ENCODE results near the gene EXOC6B. TPM values are rescaled to one million over a fixed set of nuclear protein-coding genes. Genes with fewer than 3 reads are reported as not detected.
A peak's percentile ranks its signal among the peaks of the same experiment; 100 is the strongest.

The EXOC6B gene
- polyA plus RNA-seq, 1 donor from 2014 or later: 3.2 TPM

GRCh38 chr2:72413716-72414115 is 412.1 kb downstream of the EXOC6B start:
- Mint-ChIP-seq H3K4me1 (no peaks in the 10 kb centered on the region), H3K27me3 (no peaks in the 10 kb centered on the region), H3K36me3 (no peaks in the 10 kb centered on the region), H3K4me3 (no peak overlapping the region), H3K9me3 (peaks cover 0 to 7% (median 6%) of the 10 kb centered on the region in 3 donors), H3K27ac (no peak overlapping the region)

- Mint-ChIP-seq H3K27ac (no peak overlapping the region), H3K4me1 (no peaks in the 10 kb centered on the region), H3K36me3 (peaks cover 1% of the 10 kb centered on the region), H3K27me3 (no peaks in the 10 kb centered on the region), H3K4me3 (no peak overlapping the region), H3K9me3 (peaks cover 0 to 7% (median 7%) of the 10 kb centered on the region in 3 donors)
These were observed 413.6 kb downstream of the EXOC6B start for GRCh38 chr2:72412214-72412613.

GRCh38 chr2:72399879-72400278 is 426.0 kb downstream of the EXOC6B start:
- no peak overlapping the region for H3K27ac Mint-ChIP-seq
- no peaks in the 10 kb centered on the region for H3K4me1 Mint-ChIP-seq
- no peak overlapping the region for H3K4me3 Mint-ChIP-seq
- no peaks in the 10 kb centered on the region for H3K27me3 Mint-ChIP-seq
- H3K36me3 Mint-ChIP-seq: peaks cover 2% of the 10 kb centered on the region
- peaks cover 2 to 27% (median 17%) of the 10 kb centered on the region in 3 donors for H3K9me3 Mint-ChIP-seq

- peaks cover 2 to 24% (median 7%) of the 10 kb centered on the region in 3 donors for H3K9me3 Mint-ChIP-seq
- no peaks in the 10 kb centered on the region for H3K27me3 Mint-ChIP-seq
- H3K36me3 Mint-ChIP-seq: peaks cover 2% of the 10 kb centered on the region
- no peak overlapping the region for H3K27ac Mint-ChIP-seq
- no peak overlapping the region for H3K4me3 Mint-ChIP-seq
- no peaks in the 10 kb centered on the region for H3K4me1 Mint-ChIP-seq
These were observed 430.7 kb downstream of the EXOC6B start for GRCh38 chr2:72395096-72395495.

- H3K4me3 Mint-ChIP-seq: no peak overlapping the region
- no peaks in the 10 kb centered on the region for H3K4me1 Mint-ChIP-seq
- H3K27me3 Mint-ChIP-seq: no peaks in the 10 kb centered on the region
- peaks cover 2 to 24% (median 7%) of the 10 kb centered on the region in 3 donors for H3K9me3 Mint-ChIP-seq
- peak overlapping the region in 1 of 3 donors; percentile 22 for H3K27ac Mint-ChIP-seq
- H3K36me3 Mint-ChIP-seq: peaks cover 2% of the 10 kb centered on the region
These were observed 431.2 kb downstream of the EXOC6B start for GRCh38 chr2:72394541-72395070.

GRCh38 chr2:72389447-72389846 is 436.4 kb downstream of the EXOC6B start:
- peaks cover 6% of the 10 kb centered on the region for H3K36me3 Mint-ChIP-seq
- H3K4me3 Mint-ChIP-seq: no peak overlapping the region
- H3K4me1 Mint-ChIP-seq: no peaks in the 10 kb centered on the region
- peaks cover 3 to 31% (median 18%) of the 10 kb centered on the region in 3 donors for H3K9me3 Mint-ChIP-seq
- H3K27ac Mint-ChIP-seq: no peak overlapping the region
- H3K27me3 Mint-ChIP-seq: no peaks in the 10 kb centered on the region

GRCh38 chr2:72388263-72388662 is 437.6 kb downstream of the EXOC6B start:
- H3K27ac Mint-ChIP-seq: no peak overlapping the region
- H3K4me1 Mint-ChIP-seq: no peaks in the 10 kb centered on the region
- H3K27me3 Mint-ChIP-seq: no peaks in the 10 kb centered on the region
- peaks cover 8 to 31% (median 20%) of the 10 kb centered on the region in 3 donors for H3K9me3 Mint-ChIP-seq
- H3K4me3 Mint-ChIP-seq: no peak overlapping the region
- peaks cover 6% of the 10 kb centered on the region for H3K36me3 Mint-ChIP-seq

GRCh38 chr2:72386288-72386687 is 439.5 kb downstream of the EXOC6B start:
- H3K27ac Mint-ChIP-seq: no peak overlapping the region
- H3K36me3 Mint-ChIP-seq: peaks cover 10% of the 10 kb centered on the region
- peaks cover 8 to 24% (median 22%) of the 10 kb centered on the region in 3 donors for H3K9me3 Mint-ChIP-seq

GRCh38 chr2:72378753-72379348 is 447.0 kb downstream of the EXOC6B start:
- H3K4me3 Mint-ChIP-seq: no peak overlapping the region
- H3K9me3 Mint-ChIP-seq: peaks cover 3 to 6% (median 4%) of the 10 kb centered on the region in 3 donors
- peaks cover 13% of the 10 kb centered on the region for H3K36me3 Mint-ChIP-seq
- no peak overlapping the region for H3K27ac Mint-ChIP-seq
- H3K27me3 Mint-ChIP-seq: no peaks in the 10 kb centered on the region
- H3K4me1 Mint-ChIP-seq: no peaks in the 10 kb centered on the region

More at GRCh38 chr2:72386288-72386687, 439.5 kb downstream of the EXOC6B start:
- Mint-ChIP-seq H3K27me3 (no peaks in the 10 kb centered on the region), H3K4me1 (no peaks in the 10 kb centered on the region), H3K4me3 (no peak overlapping the region)

- Mint-ChIP-seq H3K36me3 (peaks cover 10% of the 10 kb centered on the region), H3K4me3 (no peak overlapping the region), H3K27ac (no peak overlapping the region), H3K27me3 (no peaks in the 10 kb centered on the region), H3K9me3 (peaks cover 1 to 11% (median 9%) of the 10 kb centered on the region in 3 donors), H3K4me1 (no peaks in the 10 kb centered on the region)
These were observed 458.2 kb downstream of the EXOC6B start for GRCh38 chr2:72367530-72368225.

- Mint-ChIP-seq H3K9me3 (no peaks in the 10 kb centered on the region), H3K27ac (no peak overlapping the region), H3K27me3 (no peaks in the 10 kb centered on the region), H3K4me3 (no peak overlapping the region), H3K36me3 (peaks cover 6% of the 10 kb centered on the region), H3K4me1 (no peaks in the 10 kb centered on the region)
These were observed 462.4 kb downstream of the EXOC6B start for GRCh38 chr2:72363406-72363805.

GRCh38 chr2:72362733-72363132 is 463.1 kb downstream of the EXOC6B start:
- Mint-ChIP-seq H3K4me3 (no peak overlapping the region), H3K27me3 (no peaks in the 10 kb centered on the region)

GRCh38 chr2:72361521-72361920 is 464.3 kb downstream of the EXOC6B start:
- Mint-ChIP-seq H3K9me3 (peaks cover 0 to 2% (median 0%) of the 10 kb centered on the region in 3 donors), H3K4me1 (no peaks in the 10 kb centered on the region), H3K4me3 (no peak overlapping the region), H3K27me3 (no peaks in the 10 kb centered on the region), H3K27ac (no peak overlapping the region), H3K36me3 (peaks cover 5% of the 10 kb centered on the region)

More at GRCh38 chr2:72362733-72363132, 463.1 kb downstream of the EXOC6B start:
- H3K36me3 Mint-ChIP-seq: peaks cover 5% of the 10 kb centered on the region
- no peaks in the 10 kb centered on the region for H3K9me3 Mint-ChIP-seq
- no peaks in the 10 kb centered on the region for H3K4me1 Mint-ChIP-seq
- no peak overlapping the region for H3K27ac Mint-ChIP-seq

GRCh38 chr2:72361042-72361441 is 464.8 kb downstream of the EXOC6B start:
- H3K9me3 Mint-ChIP-seq: peaks cover 0 to 2% (median 0%) of the 10 kb centered on the region in 3 donors
- no peaks in the 10 kb centered on the region for H3K4me1 Mint-ChIP-seq
- no peaks in the 10 kb centered on the region for H3K27me3 Mint-ChIP-seq
- H3K36me3 Mint-ChIP-seq: peaks cover 6% of the 10 kb centered on the region
- no peak overlapping the region for H3K4me3 Mint-ChIP-seq
- no peak overlapping the region for H3K27ac Mint-ChIP-seq

GRCh38 chr2:72350852-72351251 is 475.0 kb downstream of the EXOC6B start:
- no peak overlapping the region for H3K4me3 Mint-ChIP-seq
- peaks cover 0 to 1% (median 0%) of the 10 kb centered on the region in 3 donors for H3K9me3 Mint-ChIP-seq
- H3K4me1 Mint-ChIP-seq: no peaks in the 10 kb centered on the region
- no peaks in the 10 kb centered on the region for H3K27me3 Mint-ChIP-seq
- H3K36me3 Mint-ChIP-seq: peaks cover 8% of the 10 kb centered on the region
- no peak overlapping the region for H3K27ac Mint-ChIP-seq

Measured in IgD-negative memory B cell (primary cell).